GM10266 (cell line): ENCODE measurements around the gene PMS1.
"Not testable (repeated sequence)": the region's sequence is repeated elsewhere in the genome, so short reads cannot be mapped to it uniquely, and the experiment has no call there.

Experiments
- DNase-seq: peaks from one replicate; pipeline ENCODE4 v3.0.0; 2012; ENCODE audit errors: extremely low spot score
- TF ChIP-seq, protein P1 (sequence below): IDR thresholded peaks from 2 replicates; pipeline ENCODE4 v1.5.1; 2012; ENCODE audit warnings: mild to moderate bottlenecking, low read depth; ENCODE audit not compliant: control insufficient read depth, insufficient read depth; ENCODE audit errors: missing control alignments

The PMS1 gene

DNA sequence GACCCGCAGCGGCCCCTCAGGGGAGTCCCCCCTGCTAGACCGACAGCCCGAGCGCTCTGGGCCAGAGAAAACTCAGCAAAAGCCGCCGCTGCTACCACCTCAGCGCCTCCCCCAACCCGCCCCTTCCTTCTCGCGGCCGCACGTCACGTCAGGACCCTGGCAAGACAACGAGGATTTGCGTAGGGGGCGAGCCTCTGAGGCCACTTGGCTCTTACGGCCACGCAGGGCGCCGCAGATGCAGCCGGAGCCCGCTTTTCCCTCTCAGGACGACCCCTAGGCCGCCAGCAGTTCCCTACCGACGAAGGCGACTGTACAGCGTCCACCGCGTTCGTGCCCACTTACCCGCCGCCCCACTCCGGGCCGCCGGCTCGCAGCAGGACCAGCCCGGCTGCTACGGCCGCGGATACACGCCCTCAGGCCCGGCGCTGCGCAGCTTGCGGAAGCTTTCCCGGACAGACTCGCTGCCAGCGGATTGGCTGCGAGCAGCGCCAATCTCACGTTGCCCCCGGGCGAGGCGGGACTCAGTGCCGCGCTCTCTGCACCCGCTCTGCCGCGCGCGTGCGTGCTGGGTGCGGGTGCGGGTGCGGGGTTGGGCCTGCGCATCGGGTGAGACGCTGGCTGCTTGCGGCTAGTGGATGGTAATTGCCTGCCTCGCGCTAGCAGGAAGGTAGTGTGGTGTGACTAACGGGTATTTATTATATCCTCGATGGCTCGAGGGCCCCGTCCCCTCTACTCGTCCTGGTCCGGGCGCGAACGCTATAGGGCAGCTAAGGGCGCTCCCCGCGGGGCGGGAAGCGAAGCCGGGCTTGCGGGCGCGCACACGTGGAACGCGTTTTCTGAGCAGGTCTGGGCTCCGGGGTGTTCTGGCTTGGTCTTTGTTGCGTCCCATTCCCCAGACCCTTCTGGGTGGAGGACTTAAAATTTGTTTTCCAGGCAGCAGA is at the start of gene PMS1, which contains the start of gene ORMDL1:
PMS1 (plus strand) TSS at position 524 of the 941 bp plus-strand sequence. CDS start 7,360 bp downstream, outside the sequence.
ORMDL1 (minus strand) TSS at position 413 of the 941 bp plus-strand sequence. CDS start 1,744 bp downstream, outside the sequence.
- peak; percentile 92 for DNase-seq
- TF ChIP-seq, protein P1, sequence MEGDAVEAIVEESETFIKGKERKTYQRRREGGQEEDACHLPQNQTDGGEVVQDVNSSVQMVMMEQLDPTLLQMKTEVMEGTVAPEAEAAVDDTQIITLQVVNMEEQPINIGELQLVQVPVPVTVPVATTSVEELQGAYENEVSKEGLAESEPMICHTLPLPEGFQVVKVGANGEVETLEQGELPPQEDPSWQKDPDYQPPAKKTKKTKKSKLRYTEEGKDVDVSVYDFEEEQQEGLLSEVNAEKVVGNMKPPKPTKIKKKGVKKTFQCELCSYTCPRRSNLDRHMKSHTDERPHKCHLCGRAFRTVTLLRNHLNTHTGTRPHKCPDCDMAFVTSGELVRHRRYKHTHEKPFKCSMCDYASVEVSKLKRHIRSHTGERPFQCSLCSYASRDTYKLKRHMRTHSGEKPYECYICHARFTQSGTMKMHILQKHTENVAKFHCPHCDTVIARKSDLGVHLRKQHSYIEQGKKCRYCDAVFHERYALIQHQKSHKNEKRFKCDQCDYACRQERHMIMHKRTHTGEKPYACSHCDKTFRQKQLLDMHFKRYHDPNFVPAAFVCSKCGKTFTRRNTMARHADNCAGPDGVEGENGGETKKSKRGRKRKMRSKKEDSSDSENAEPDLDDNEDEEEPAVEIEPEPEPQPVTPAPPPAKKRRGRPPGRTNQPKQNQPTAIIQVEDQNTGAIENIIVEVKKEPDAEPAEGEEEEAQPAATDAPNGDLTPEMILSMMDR: no peak

DNA sequence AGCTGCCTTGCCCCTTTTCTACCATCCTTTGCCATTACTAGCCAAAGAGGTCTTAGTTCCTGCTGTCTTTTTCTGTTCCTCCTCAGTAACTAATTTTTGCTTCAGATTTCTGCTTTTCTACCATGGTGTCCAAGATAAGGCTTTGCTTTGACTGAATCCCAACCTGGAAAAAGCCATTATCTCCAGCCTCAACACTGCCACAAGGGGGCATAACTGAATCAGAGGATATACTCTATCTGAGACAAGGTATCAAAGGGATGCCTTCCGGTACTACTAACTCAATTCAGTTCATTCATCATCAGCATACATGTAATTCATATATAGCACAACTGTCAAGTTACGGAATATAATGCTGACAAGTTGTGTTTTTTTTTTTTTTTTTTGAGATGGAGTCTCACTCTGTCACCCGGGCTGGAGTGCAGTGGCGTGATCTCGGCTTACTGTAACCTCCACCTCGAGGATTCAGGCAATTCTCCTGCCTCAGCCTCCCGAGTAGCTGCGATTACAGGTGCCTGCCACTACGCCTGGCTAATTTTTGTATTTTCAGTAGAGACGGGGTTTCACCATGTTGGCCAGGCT is 33.1 kb upstream of the PMS1 start:
- TF ChIP-seq, protein P1: peak; percentile 55
- peak; percentile 52 for DNase-seq

DNA sequence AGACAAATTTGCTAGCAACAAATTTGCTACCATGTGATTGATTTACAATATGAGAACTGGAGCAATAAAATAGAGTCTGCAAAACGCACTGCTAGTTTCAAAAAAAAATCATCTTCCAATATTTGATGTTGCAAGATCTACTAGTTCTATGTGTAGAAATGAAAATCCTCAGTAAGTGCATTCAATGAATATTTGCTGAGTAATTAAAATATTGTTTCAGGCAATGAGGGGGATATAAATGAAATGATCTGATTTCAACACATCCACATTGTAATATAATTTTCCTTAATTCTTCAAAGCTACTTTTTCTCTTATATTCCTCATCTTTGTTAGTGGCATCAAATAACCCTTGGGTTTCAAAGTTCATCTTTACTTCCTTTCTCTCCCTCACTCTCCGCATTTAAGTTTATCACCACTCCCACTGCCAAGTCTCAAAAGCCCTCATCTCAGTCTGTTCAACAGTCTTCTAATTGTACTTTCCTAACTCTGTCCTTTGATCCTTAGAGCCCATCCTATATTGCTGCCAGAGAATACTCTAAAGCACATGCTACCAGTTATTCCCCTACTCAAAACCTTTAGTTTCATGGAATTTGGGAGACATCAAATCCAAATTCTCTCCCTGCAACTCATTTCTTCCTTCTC is 27.8 kb upstream of the PMS1 start:
- no peak for DNase-seq
- TF ChIP-seq, protein P1: no peak

DNA sequence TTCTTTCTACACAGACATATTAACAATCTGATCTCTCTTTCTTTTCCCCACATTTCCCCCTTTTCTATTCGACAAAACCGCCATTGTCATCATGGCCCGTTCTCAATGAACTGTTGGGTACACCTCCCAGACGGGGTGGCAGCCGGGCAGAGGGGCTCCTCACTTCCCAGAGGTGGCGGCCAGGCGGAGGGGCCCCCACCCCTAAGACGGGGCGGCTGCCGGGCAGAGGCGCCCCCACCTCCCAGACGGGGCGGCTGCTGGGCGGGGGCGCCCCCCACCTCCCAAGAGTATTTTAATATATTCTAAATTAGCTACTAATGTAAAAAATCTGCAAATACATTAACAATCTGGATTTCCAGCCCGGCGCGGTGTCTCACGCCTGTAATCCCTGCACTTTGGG is 24.1 kb upstream of the PMS1 start:
- DNase-seq: not testable (repeated sequence)

DNA sequence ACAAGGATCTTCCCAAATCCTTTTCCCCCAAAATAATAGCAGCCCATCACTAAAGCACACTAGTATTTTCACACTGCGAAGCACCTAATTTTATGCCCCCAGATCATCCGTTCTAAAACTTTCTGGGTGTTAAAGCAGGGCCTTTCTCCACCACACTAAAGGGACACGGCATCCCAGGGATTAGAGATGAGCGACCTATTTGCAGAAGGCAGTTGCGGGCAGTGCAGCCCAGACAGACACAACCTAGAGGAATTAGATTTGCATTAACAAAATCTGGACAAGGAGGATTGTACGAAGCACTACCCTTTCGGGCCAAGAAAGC is 22.1 kb upstream of the PMS1 start:
- no peak for DNase-seq

DNA sequence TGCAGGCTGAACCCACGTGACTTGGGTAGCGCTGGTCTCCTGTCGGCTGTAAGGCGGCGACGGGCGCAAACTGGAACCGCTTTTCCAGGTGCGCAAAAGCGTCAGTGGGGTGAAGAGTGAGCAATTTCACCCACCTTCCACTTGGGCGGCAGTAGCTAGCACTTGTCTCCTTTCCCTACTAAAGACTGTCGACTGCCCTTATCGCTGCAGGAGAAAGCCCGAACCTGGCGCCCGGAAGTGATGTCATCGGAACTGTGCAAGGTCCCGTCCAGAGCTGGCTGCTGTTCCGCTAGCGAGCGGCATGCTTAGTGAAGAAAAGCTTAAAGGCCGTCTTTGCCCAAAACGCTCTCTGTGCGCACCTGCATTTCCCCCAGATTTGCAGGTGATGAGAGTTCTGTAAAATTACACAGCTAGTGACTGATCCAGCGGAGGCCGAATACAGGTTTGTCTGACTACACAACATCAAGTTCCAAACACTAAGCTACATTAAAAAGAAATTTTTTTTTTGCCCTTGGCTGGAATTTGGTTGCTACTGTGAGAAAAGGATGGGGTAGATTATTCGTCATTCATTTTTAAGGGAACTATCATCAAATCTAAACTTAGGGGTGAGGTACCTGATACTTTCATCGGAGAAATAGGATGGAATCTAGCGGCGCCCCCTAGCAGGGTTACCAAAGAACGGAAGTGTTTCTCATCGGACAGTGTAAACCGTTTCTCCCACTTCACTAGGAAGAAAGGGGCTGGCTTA is 21.5 kb upstream of the PMS1 start, which contains the start of gene OSGEPL1:
OSGEPL1 (minus strand) TSS at position 242 of the 748 bp plus-strand sequence. CDS start 1,152 bp downstream, outside the sequence.
- TF ChIP-seq, protein P1: peak; percentile 67
- DNase-seq: peak; percentile 80

More for the DNA sequence above, 22.1 kb upstream of the PMS1 start:
- TF ChIP-seq, protein P1: no peak

DNA sequence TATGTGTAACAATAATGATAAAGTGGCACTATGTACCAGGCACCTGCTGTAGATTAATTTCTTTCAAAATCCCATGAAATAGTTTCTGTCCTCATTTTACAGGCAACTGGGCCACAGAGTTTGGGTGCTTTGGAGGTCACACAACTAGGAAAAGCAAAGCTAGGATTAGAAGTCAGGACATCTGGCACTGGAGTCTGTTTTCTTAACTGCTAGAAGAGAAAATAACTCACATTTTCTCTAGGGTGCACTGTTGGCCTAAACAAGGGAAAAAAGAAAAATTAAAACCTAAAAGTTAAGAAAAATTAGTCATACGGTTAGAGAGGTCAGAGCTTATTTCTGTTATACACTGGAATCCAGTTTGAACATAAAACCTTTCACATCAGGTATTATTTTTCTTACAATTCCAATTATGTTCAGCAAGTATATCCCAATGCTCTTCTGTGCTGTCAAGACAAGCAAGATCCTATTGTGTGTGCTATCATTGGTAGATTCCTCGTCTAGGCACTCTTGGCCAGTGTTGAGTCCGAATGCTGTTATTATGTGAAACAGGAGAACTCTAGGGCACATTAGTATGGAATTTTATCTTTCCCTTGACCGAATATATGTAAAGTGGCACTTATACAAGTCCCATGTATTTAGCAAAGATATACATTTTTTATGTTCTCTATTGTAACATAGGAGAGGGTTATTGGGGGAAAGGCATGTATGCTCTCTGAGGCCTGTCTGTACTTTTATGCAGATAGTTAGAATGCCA is 20.2 kb upstream of the PMS1 start:
- TF ChIP-seq, protein P1: peak; percentile 23
- no peak for DNase-seq
